Esophagus squamous epithelium (tissue), 4 donors: ENCODE measurements around the gene ASMTL.

Experiments
- CTCF ChIP-seq, 6 experiments: fragments of 450-650 bp in 4 of 6; fragments of 200-600 bp in 2 of 6; sonication (generic) in 2 of 6; IDR thresholded peaks; one replicate each; pipeline ENCODE4 v1.5.1; 2016 to 2019; ENCODE audit warnings: antibody characterized with exemption in 6 of 6, mild to moderate bottlenecking in 4 of 6, moderate library complexity in 4 of 6
- POLR2A ChIP-seq, 4 donors: fragments of 450-650 bp; IDR thresholded peaks; one replicate each; pipeline ENCODE4 v1.6.1; 2017; ENCODE audit warnings: antibody characterized with exemption in 4 of 4, mild to moderate bottlenecking in 4 of 4, moderate library complexity in 3 of 4

GRCh38 chrX:1407035-1407434 lies 45.7 kb downstream of the ASMTL start:
- TF ChIP-seq CTCF (IDR thresholded peaks at IDR 0.05) (no peak), POLR2A (IDR thresholded peaks at IDR 0.05) (no peak)
